ENCODE measurements around the gene ATP6V0D1.

The ATP6V0D1 gene

DNA sequence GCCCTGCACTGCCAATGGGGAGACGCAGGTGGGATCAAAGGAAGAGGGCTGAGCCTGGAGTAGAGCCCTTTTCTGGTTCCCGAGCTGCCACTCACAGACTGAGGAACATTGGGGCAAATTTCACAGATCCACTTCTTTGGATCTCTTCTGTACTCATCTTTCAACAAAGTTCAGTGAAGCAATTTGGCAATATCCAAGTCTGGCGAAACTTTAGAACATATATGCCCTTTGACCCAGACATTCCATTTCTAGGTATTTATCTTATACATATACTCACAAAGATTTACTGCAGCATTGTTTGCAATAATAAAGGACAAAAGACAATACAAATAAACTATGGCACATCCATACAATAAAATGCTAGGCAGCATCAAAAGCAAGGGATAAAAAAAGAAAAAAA, 69.6 kb downstream of the ATP6V0D1 start:
- H3K9ac ChIP-seq (ENCODE audit: low read depth, low read length): no peak overlapping the region
- no peaks in the 10 kb centered on the region for H3K9me3 ChIP-seq (replicated peaks; ENCODE audit: low read length)
- H3K4me1 ChIP-seq (ENCODE audit: control insufficient read depth, insufficient read depth, low read length): peaks cover 26% of the 10 kb centered on the region
- H3K4me3 ChIP-seq (ENCODE audit: low read length): no peak overlapping the region
- H3K27me3 ChIP-seq (ENCODE audit: control insufficient read depth, insufficient read depth, low read length): no peaks in the 10 kb centered on the region
- H3K36me3 ChIP-seq (ENCODE audit: insufficient read depth, low read length): no peaks in the 10 kb centered on the region
- no peak overlapping the region for H3K4me2 ChIP-seq (ENCODE audit: low read length)

- Histone ChIP-seq H3K36me3 (ENCODE audit: insufficient read depth, low read length) (no peaks in the 10 kb centered on the region), H3K4me1 (ENCODE audit: control insufficient read depth, insufficient read depth, low read length) (peaks cover 36% of the 10 kb centered on the region), H3K9ac (ENCODE audit: low read depth, low read length) (no peak overlapping the region), H3K4me2 (ENCODE audit: low read length) (no peak overlapping the region), H3K9me3 (replicated peaks; ENCODE audit: low read length) (no peaks in the 10 kb centered on the region), H3K4me3 (ENCODE audit: low read length) (no peak overlapping the region), H3K27me3 (ENCODE audit: control insufficient read depth, insufficient read depth, low read length) (no peaks in the 10 kb centered on the region)
These were observed 71.3 kb downstream of the ATP6V0D1 start for GRCh38 chr16:67409631-67410030.

GRCh38 chr16:67407788-67408452, 73.0 kb downstream of the ATP6V0D1 start:
- H3K4me2 ChIP-seq (ENCODE audit: low read length): no peak overlapping the region
- peaks cover 31% of the 10 kb centered on the region for H3K4me1 ChIP-seq (ENCODE audit: control insufficient read depth, insufficient read depth, low read length)
- no peaks in the 10 kb centered on the region for H3K27me3 ChIP-seq (ENCODE audit: control insufficient read depth, insufficient read depth, low read length)
- H3K36me3 ChIP-seq (ENCODE audit: insufficient read depth, low read length): no peaks in the 10 kb centered on the region
- H3K4me3 ChIP-seq (ENCODE audit: low read length): no peak overlapping the region
- H3K9ac ChIP-seq (ENCODE audit: low read depth, low read length): no peak overlapping the region
- H3K9me3 ChIP-seq (replicated peaks; ENCODE audit: low read length): no peaks in the 10 kb centered on the region

DNA sequence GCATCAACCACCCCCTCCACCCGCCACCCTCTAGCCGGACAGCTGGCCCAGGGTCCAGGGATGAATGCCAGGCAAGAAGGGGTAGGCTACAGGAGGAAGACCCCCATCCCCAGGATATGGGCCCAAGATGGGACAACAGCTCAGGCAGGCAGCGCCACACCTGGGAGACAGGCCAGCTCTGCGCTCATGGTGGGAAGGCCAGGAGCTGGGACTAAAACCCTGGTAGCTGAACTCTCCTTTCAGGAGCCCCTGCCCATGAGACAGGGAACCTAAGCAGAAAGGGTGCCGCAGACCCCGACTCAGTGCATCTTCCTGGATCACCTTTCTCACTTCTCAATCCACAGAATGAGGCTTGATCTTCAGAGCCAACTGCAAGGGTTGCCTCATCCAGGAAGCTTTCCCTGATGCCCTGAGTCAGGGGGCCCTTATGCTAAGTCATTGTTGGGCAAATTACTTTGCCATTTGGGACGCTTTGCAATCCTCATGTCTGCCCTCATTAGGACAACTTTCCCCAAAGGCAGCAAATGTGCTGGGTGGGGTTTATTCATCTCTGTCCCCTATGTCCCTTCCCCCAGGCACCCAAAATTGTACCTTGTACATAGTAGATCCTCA, 73.7 kb downstream of the ATP6V0D1 start:
- Histone ChIP-seq H3K4me2 (ENCODE audit: low read length) (peak overlapping the region; percentile 70), H3K27me3 (ENCODE audit: control insufficient read depth, insufficient read depth, low read length) (no peaks in the 10 kb centered on the region), H3K4me3 (ENCODE audit: low read length) (peak overlapping the region; percentile 6), H3K9me3 (replicated peaks; ENCODE audit: low read length) (no peaks in the 10 kb centered on the region), H3K36me3 (ENCODE audit: insufficient read depth, low read length) (no peaks in the 10 kb centered on the region), H3K4me1 (ENCODE audit: control insufficient read depth, insufficient read depth, low read length) (peaks cover 31% of the 10 kb centered on the region), H3K9ac (ENCODE audit: low read depth, low read length) (peak overlapping the region; percentile 71)

GRCh38 chr16:67406111-67406971, 74.6 kb downstream of the ATP6V0D1 start:
- Histone ChIP-seq H3K4me1 (ENCODE audit: control insufficient read depth, insufficient read depth, low read length) (peaks cover 31% of the 10 kb centered on the region), H3K9ac (ENCODE audit: low read depth, low read length) (peak overlapping the region; percentile 71), H3K4me3 (ENCODE audit: low read length) (peak overlapping the region; percentile 18), H3K36me3 (ENCODE audit: insufficient read depth, low read length) (no peaks in the 10 kb centered on the region), H3K27me3 (ENCODE audit: control insufficient read depth, insufficient read depth, low read length) (no peaks in the 10 kb centered on the region), H3K4me2 (ENCODE audit: low read length) (peak overlapping the region; percentile 70), H3K9me3 (replicated peaks; ENCODE audit: low read length) (no peaks in the 10 kb centered on the region)

GRCh38 chr16:67405336-67405735, 75.6 kb downstream of the ATP6V0D1 start:
- H3K4me1 ChIP-seq (ENCODE audit: control insufficient read depth, insufficient read depth, low read length): peaks cover 31% of the 10 kb centered on the region
- H3K4me3 ChIP-seq (ENCODE audit: low read length): no peak overlapping the region
- H3K9me3 ChIP-seq (replicated peaks; ENCODE audit: low read length): no peaks in the 10 kb centered on the region
- no peaks in the 10 kb centered on the region for H3K36me3 ChIP-seq (ENCODE audit: insufficient read depth, low read length)
- H3K9ac ChIP-seq (ENCODE audit: low read depth, low read length): no peak overlapping the region
- no peaks in the 10 kb centered on the region for H3K27me3 ChIP-seq (ENCODE audit: control insufficient read depth, insufficient read depth, low read length)
- no peak overlapping the region for H3K4me2 ChIP-seq (ENCODE audit: low read length)

- H3K4me2 ChIP-seq (ENCODE audit: low read length): no peak overlapping the region
- no peaks in the 10 kb centered on the region for H3K36me3 ChIP-seq (ENCODE audit: insufficient read depth, low read length)
- H3K9ac ChIP-seq (ENCODE audit: low read depth, low read length): no peak overlapping the region
- no peaks in the 10 kb centered on the region for H3K9me3 ChIP-seq (replicated peaks; ENCODE audit: low read length)
- H3K4me3 ChIP-seq (ENCODE audit: low read length): no peak overlapping the region
- H3K27me3 ChIP-seq (ENCODE audit: control insufficient read depth, insufficient read depth, low read length): no peaks in the 10 kb centered on the region
- peaks cover 36% of the 10 kb centered on the region for H3K4me1 ChIP-seq (ENCODE audit: control insufficient read depth, insufficient read depth, low read length)
These were observed 76.2 kb downstream of the ATP6V0D1 start for GRCh38 chr16:67404740-67405226.

GRCh38 chr16:67403976-67404555, 76.9 kb downstream of the ATP6V0D1 start:
- H3K27me3 ChIP-seq (ENCODE audit: control insufficient read depth, insufficient read depth, low read length): no peaks in the 10 kb centered on the region
- no peak overlapping the region for H3K4me3 ChIP-seq (ENCODE audit: low read length)
- peaks cover 39% of the 10 kb centered on the region for H3K4me1 ChIP-seq (ENCODE audit: control insufficient read depth, insufficient read depth, low read length)
- H3K4me2 ChIP-seq (ENCODE audit: low read length): no peak overlapping the region
- H3K9ac ChIP-seq (ENCODE audit: low read depth, low read length): no peak overlapping the region
- H3K36me3 ChIP-seq (ENCODE audit: insufficient read depth, low read length): no peaks in the 10 kb centered on the region
- H3K9me3 ChIP-seq (replicated peaks; ENCODE audit: low read length): no peaks in the 10 kb centered on the region

- H3K9me3 ChIP-seq (replicated peaks; ENCODE audit: low read length): no peaks in the 10 kb centered on the region
- H3K4me1 ChIP-seq (ENCODE audit: control insufficient read depth, insufficient read depth, low read length): peaks cover 36% of the 10 kb centered on the region
- no peak overlapping the region for H3K9ac ChIP-seq (ENCODE audit: low read depth, low read length)
- H3K4me3 ChIP-seq (ENCODE audit: low read length): no peak overlapping the region
- H3K36me3 ChIP-seq (ENCODE audit: insufficient read depth, low read length): no peaks in the 10 kb centered on the region
- no peak overlapping the region for H3K4me2 ChIP-seq (ENCODE audit: low read length)
- H3K27me3 ChIP-seq (ENCODE audit: control insufficient read depth, insufficient read depth, low read length): no peaks in the 10 kb centered on the region
These were observed 80.1 kb downstream of the ATP6V0D1 start for GRCh38 chr16:67400901-67401300.

DNA sequence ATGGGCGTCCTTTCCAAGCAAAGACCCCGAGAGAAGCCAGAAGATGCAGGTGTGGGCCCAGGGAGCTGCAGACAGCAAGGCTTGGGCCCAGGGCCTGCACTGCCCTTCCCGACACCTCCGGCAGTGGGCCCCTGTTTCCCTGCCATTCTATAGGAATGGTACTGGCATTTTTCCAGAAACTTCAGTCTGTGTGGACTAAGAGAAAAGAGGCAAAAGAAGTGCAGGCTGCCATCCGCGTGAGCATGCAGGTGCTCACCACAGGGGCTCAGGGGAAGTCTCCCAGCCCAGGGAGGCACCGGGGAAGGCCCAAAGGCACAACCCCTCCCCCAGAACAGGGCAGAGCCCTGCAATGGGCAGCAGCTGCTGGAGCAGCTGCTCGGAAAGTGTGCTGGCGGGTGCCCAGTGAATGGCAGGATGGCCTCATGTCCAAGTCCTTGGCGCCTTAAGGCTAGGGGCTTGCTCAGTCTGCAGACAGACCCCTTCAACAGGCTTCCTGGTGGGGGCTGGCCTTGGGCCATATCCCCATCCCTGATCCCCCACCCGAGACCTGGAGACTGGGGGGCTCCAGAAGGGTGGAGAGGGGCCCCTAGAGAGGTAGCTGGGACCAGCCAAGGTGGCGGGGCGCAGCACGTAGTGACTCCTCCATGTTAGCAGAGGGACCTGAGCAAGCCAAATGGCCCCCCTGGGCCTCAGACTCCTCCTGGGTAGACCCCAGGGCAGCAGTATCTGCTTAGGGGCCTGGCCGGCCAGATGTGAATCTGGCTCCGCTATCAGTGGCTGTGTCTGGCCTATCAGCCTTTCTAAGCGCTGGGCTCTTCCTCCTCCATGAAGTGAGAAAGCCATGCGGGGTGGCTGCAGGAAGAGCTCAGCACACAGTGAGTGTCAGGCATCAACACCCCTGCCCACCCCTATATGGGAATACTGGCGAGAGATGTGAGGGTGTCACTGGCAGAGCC, 80.9 kb downstream of the ATP6V0D1 start:
- no peak overlapping the region for H3K4me2 ChIP-seq (ENCODE audit: low read length)
- no peak overlapping the region for H3K9ac ChIP-seq (ENCODE audit: low read depth, low read length)
- H3K9me3 ChIP-seq (replicated peaks; ENCODE audit: low read length): no peaks in the 10 kb centered on the region
- peaks cover 32% of the 10 kb centered on the region for H3K4me1 ChIP-seq (ENCODE audit: control insufficient read depth, insufficient read depth, low read length)
- H3K4me3 ChIP-seq (ENCODE audit: low read length): no peak overlapping the region
- H3K36me3 ChIP-seq (ENCODE audit: insufficient read depth, low read length): no peaks in the 10 kb centered on the region
- H3K27me3 ChIP-seq (ENCODE audit: control insufficient read depth, insufficient read depth, low read length): no peaks in the 10 kb centered on the region
